Fibroblast of mammary gland (primary cell): ENCODE results near the gene NTN1.

Source experiments
- DNase-seq: peaks from one replicate; pipeline ENCODE4 v3.0.0-alpha.2; 2010; ENCODE audit warnings: low read depth
- H3K4me3 ChIP-seq: 2 replicates; pipeline ENCODE4 v1.5.1; 2011; ENCODE audit warnings: low read depth, mild to moderate bottlenecking, low read length, moderate library complexity; ENCODE audit not compliant: control insufficient read depth
- TF ChIP-seq, protein P1 (sequence below): conservative IDR thresholded peaks from 2 replicates; pipeline ENCODE4 v1.5.1; 2011; ENCODE audit warnings: low read depth, low read length, inconsistent platforms; ENCODE audit not compliant: control insufficient read depth, insufficient read depth

NTN1 gene

DNA sequence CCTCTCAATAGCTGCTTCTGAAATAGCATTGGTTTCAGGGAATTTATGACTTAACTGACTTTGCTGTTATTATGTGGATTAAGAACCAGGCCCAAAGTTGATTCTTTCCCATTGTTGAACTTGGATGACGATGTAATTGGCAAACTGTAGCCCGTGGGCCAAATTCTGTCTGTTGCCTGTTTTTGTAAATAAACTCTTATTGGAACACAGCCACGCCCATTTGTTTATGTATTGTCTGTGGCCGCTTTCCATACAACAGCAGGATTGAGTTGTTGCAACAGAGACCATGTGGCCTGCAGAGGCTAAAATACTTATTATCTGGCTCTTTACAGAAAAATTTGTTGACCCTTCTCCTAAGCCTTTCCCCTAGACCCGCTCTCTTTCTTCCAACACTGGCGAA is 31.6 kb downstream of the NTN1 start:
- TF ChIP-seq, protein P1, sequence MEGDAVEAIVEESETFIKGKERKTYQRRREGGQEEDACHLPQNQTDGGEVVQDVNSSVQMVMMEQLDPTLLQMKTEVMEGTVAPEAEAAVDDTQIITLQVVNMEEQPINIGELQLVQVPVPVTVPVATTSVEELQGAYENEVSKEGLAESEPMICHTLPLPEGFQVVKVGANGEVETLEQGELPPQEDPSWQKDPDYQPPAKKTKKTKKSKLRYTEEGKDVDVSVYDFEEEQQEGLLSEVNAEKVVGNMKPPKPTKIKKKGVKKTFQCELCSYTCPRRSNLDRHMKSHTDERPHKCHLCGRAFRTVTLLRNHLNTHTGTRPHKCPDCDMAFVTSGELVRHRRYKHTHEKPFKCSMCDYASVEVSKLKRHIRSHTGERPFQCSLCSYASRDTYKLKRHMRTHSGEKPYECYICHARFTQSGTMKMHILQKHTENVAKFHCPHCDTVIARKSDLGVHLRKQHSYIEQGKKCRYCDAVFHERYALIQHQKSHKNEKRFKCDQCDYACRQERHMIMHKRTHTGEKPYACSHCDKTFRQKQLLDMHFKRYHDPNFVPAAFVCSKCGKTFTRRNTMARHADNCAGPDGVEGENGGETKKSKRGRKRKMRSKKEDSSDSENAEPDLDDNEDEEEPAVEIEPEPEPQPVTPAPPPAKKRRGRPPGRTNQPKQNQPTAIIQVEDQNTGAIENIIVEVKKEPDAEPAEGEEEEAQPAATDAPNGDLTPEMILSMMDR: no peak
- no peak overlapping the region for H3K4me3 ChIP-seq
- no peak for DNase-seq

DNA sequence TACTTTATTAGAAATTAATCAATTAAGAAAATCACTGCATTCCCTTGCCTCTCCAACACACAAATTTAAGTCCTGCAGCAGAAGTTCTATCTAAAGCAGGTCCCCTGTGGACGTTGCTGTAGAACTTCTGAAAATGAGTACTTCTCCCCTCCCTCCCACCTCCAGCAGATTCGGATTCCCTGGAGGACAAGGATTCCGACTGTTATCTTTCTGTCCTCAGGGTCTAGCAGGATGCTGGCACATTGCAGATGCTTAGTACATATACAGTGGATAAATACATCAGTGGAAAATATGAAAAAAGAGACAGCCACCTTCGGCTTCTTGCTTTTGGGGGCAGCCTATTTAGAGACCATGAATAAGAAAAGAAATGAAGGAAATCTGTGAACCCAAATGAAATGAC is 32.1 kb downstream of the NTN1 start:
- DNase-seq: no peak
- H3K4me3 ChIP-seq: no peak overlapping the region
- TF ChIP-seq, protein P1: no peak

DNA sequence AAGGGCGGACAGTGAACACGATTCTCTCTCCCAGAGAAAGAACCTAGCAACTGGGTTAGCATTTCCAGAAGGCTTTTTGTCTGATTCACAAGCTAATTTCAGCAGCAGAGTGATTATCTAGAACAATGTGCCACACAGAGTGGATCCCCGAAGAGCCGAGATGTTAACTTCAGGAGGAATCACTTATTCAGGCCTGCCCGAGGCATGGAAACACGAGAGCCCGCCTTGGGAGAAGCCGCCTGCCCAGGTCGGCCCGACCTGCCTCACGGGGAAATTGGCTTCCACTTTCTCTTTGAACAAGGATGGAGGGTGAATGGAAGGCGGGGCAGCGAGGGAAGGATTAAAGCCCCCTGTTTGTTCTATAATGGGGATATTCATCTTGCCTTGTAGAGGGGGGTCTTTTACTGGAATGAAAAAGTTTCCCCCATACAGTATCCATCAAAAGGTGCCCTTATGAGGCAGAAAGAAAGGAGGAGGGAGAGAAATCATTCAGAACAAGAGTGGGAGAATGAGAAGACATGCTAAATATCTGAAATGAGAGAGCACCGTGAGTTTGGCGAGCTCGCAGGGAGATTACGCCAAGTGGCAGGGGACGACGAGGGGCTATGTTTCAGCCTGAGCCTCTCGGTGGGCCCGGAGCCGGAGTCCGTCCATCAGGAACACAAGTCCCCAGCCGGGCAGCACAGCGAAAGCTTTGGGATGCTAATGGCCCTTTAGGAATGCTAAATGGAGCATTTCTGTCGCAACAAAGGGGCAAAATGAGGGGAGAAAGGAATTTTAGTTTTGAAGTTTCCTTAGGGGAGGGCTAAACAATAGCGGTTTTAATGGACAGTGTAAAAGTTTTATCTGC is 33.0 kb downstream of the NTN1 start:
- TF ChIP-seq, protein P1: no peak
- no peak for DNase-seq
- no peak overlapping the region for H3K4me3 ChIP-seq

DNA sequence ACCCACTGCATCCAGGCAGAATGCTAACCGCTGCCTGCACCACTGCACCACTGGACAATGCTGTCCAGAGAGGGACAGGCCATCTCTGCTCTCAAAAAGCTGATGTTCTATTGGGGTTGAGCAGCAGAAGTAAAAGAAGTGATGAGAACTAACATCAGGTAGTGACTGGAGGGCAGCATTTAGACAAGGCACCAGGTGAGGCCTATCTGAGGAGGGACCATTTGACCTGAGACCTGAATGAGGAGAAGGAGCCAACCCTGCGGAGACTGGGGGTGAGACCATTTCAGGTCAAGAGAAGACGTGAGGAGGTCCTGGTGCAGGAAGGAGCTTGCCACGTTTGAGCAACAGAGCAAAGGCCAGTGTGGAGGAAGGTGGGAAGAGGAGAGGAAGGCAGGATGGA is 34.0 kb downstream of the NTN1 start:
- TF ChIP-seq, protein P1: no peak
- no peak overlapping the region for H3K4me3 ChIP-seq
- DNase-seq: no peak

DNA sequence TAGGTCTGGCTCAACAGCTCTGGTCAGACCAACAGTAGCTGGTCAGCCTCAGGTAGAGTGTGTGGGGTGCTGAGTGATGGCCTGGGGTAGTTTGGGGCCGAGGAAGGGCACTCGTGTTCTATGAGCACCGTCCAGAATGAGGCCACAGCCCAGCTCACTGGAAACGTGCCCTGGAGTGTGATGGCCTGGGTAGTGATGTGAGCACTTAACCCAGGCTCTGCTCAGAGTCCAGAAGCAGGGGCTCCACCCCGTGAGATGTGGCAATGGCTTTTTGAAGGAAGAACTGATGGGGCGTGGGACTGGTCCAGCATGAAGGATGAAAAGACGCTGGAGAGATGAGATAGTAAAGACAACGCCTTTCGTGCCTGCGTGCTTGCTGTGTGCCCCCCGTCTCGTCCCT is 35.3 kb downstream of the NTN1 start:
- TF ChIP-seq, protein P1: no peak
- H3K4me3 ChIP-seq: no peak overlapping the region
- no peak for DNase-seq

DNA sequence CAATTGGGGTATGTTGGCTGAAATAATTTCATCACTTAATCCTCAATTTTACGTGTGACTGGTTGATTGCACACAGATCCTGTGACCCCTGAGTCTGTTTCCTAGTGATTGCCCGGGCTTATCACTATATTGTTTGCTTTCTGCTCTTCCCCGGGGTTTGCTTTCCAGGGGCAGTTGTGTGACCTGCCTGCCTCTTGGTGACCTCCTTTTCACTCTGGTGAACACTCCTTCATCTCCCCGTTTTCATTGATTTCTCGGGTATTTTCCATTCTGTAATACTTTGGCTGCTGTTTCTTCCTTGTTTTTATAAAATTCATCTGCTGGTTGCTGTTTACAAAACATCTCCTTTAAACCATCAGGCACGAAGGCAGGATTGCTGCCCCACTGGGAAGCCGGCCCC is 36.0 kb downstream of the NTN1 start:
- TF ChIP-seq, protein P1: no peak
- DNase-seq: no peak
- H3K4me3 ChIP-seq: no peak overlapping the region

DNA sequence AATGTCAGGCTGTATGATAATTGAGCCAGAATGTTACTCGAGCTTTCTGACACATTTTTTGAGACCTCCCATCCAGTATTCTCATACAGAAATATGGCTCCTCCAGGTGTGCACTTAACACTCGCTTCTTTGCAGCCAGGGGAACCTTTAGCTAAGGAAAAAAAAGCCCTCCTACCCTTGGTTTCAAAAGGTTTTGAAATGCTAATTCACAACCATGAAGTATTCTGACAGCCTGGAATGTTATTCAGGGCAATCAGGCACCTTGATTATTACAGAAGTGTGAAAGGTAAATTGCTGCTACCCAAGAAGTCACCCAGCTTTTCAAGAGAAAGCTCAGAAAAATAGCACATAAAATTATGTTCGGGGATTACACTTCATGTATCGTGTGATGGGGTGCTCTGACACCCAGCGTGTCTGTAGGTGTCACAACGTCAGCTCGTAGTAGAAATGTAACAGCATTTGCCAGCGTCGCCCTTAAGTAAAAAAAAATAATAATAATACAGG is 41.1 kb downstream of the NTN1 start:
- TF ChIP-seq, protein P1: no peak
- no peak overlapping the region for H3K4me3 ChIP-seq
- no peak for DNase-seq
